ENCODE measurements around the gene KRT7.

Gene KRT7

GRCh38 chr12:52211716-52212585 is 21.1 kb upstream of the KRT7 start:
- no peak for DNase-seq

- no peak for DNase-seq
These were observed 20.1 kb upstream of the KRT7 start for GRCh38 chr12:52212701-52213563.

GRCh38 chr12:52213564-52214420 is 19.3 kb upstream of the KRT7 start:
- peak in 44 of 56 donors; percentile 12 to 75 (median 41) for DNase-seq

GRCh38 chr12:52214421-52214802 is 18.6 kb upstream of the KRT7 start:
- no peak for DNase-seq

GRCh38 chr12:52215587-52216031 is 17.4 kb upstream of the KRT7 start:
- DNase-seq: no peak

- DNase-seq: no peak
These were observed 16.9 kb upstream of the KRT7 start for GRCh38 chr12:52216100-52216499.

- peak in 8 of 56 donors; percentile 10 to 58 (median 28) for DNase-seq
These were observed 16.2 kb upstream of the KRT7 start for GRCh38 chr12:52216807-52217206.

- DNase-seq: no peak
These were observed 15.8 kb upstream of the KRT7 start for GRCh38 chr12:52217223-52217622.

- no peak for DNase-seq
These were observed 15.0 kb upstream of the KRT7 start for GRCh38 chr12:52218001-52218400.

GRCh38 chr12:52220477-52220876 is 12.6 kb upstream of the KRT7 start:
- DNase-seq: no peak

GRCh38 chr12:52221070-52221781 is 11.8 kb upstream of the KRT7 start:
- DNase-seq: no peak

- peak in 38 of 56 donors; percentile 16 to 88 (median 52) for DNase-seq
These were observed 11.1 kb upstream of the KRT7 start for GRCh38 chr12:52221912-52222457.

GRCh38 chr12:52222692-52223091 is 10.4 kb upstream of the KRT7 start:
- DNase-seq: no peak

GRCh38 chr12:52223406-52224039 is 9.5 kb upstream of the KRT7 start:
- DNase-seq: no peak

GRCh38 chr12:52224151-52224550 is 8.9 kb upstream of the KRT7 start:
- no peak for DNase-seq

- DNase-seq: no peak
These were observed 7.3 kb upstream of the KRT7 start for GRCh38 chr12:52225752-52226151.

GRCh38 chr12:52226446-52226845 is 6.6 kb upstream of the KRT7 start:
- no peak for DNase-seq

- no peak for DNase-seq
These were observed 5.4 kb upstream of the KRT7 start for GRCh38 chr12:52227606-52228166.

GRCh38 chr12:52228366-52228765 is 4.7 kb upstream of the KRT7 start:
- DNase-seq: no peak
